Measurements from ENCODE around the gene DCAKD.

DCAKD gene

GRCh38 chr17:44999433-44999832 lies 52.0 kb downstream of the DCAKD start:
- no peak for DNase-seq

- no peak for DNase-seq
Observed at GRCh38 chr17:44998646-44999045, 52.8 kb downstream of the DCAKD start.

- DNase-seq: no peak
Observed at GRCh38 chr17:44997733-44998520, 53.5 kb downstream of the DCAKD start.

GRCh38 chr17:44996304-44996703 lies 55.1 kb downstream of the DCAKD start:
- no peak for DNase-seq

- no peak for DNase-seq
Observed at GRCh38 chr17:44995436-44996001, 55.9 kb downstream of the DCAKD start.

GRCh38 chr17:44992242-44992939 lies 59.0 kb downstream of the DCAKD start:
- DNase-seq: no peak

GRCh38 chr17:44990994-44991393 lies 60.4 kb downstream of the DCAKD start:
- DNase-seq: no peak

GRCh38 chr17:44989552-44990138 lies 61.8 kb downstream of the DCAKD start:
- DNase-seq: no peak

GRCh38 chr17:44988044-44988942 lies 63.1 kb downstream of the DCAKD start:
- DNase-seq: no peak

GRCh38 chr17:44983563-44983962 lies 67.9 kb downstream of the DCAKD start:
- DNase-seq: no peak

- DNase-seq: no peak
Observed at GRCh38 chr17:44982113-44982702, 69.2 kb downstream of the DCAKD start.

GRCh38 chr17:44981221-44981968 lies 70.0 kb downstream of the DCAKD start:
- DNase-seq: no peak

GRCh38 chr17:44979426-44979995 lies 71.9 kb downstream of the DCAKD start:
- no peak for DNase-seq

- no peak for DNase-seq
Observed at GRCh38 chr17:44978807-44979206, 72.6 kb downstream of the DCAKD start.

GRCh38 chr17:44977814-44978550 lies 73.5 kb downstream of the DCAKD start:
- no peak for DNase-seq

- no peak for DNase-seq
Observed at GRCh38 chr17:44977065-44977464, 74.4 kb downstream of the DCAKD start.

GRCh38 chr17:44976206-44976605 lies 75.2 kb downstream of the DCAKD start:
- DNase-seq: no peak

All from activated CD4-positive, alpha-beta T cell treated with anti-CD3 and anti-CD28 coated beads, Interleukin-2, amount 50 U/mL, for 1 hour (primary cell).